Central memory CD8-positive, alpha-beta T cell (primary cell): ENCODE data around the gene ZSCAN26.
"Not testable (repeated sequence)": the region's sequence is repeated elsewhere in the genome, so short reads cannot be mapped to it uniquely, and the experiment has no call there.

Experiments
- ATAC-seq: fragments of 150-1000 bp; cut with Tn5 transposase; replicated peaks from 2 replicates; pipeline ENCODE4 v1.10.0; 2022; ENCODE audit warnings: mild to moderate bottlenecking, moderate FRiP score, moderate number of reproducible peaks; ENCODE audit not compliant: poor library complexity, severe bottlenecking; ENCODE audit errors: extremely low read depth
- DNase-seq, 2 donors: peaks; one replicate each; pipeline ENCODE4 v3.0.0; 2021; ENCODE audit warnings: low spot score in 2 of 2
- H3K27ac Mint-ChIP-seq: one replicate; pipeline ENCODE4 v1.8.0; 2022; ENCODE audit warnings: low read depth, mild to moderate bottlenecking, moderate library complexity, mixed read lengths
- H3K27me3 Mint-ChIP-seq: one replicate; pipeline ENCODE4 v1.8.0; 2022; ENCODE audit warnings: mixed read lengths
- H3K36me3 Mint-ChIP-seq: one replicate; pipeline ENCODE4 v1.8.0; 2022; ENCODE audit warnings: mild to moderate bottlenecking, moderate library complexity, mixed read lengths; ENCODE audit not compliant: insufficient read depth
- H3K4me1 Mint-ChIP-seq: one replicate; pipeline ENCODE4 v1.8.0; 2022; ENCODE audit warnings: mixed read lengths
- H3K4me3 Mint-ChIP-seq: one replicate; pipeline ENCODE4 v1.8.0; 2022; ENCODE audit warnings: mild to moderate bottlenecking, moderate library complexity, mixed read lengths
- H3K9me3 Mint-ChIP-seq: one replicate; pipeline ENCODE4 v1.8.0; 2022; ENCODE audit warnings: mixed read lengths

The ZSCAN26 gene

DNA sequence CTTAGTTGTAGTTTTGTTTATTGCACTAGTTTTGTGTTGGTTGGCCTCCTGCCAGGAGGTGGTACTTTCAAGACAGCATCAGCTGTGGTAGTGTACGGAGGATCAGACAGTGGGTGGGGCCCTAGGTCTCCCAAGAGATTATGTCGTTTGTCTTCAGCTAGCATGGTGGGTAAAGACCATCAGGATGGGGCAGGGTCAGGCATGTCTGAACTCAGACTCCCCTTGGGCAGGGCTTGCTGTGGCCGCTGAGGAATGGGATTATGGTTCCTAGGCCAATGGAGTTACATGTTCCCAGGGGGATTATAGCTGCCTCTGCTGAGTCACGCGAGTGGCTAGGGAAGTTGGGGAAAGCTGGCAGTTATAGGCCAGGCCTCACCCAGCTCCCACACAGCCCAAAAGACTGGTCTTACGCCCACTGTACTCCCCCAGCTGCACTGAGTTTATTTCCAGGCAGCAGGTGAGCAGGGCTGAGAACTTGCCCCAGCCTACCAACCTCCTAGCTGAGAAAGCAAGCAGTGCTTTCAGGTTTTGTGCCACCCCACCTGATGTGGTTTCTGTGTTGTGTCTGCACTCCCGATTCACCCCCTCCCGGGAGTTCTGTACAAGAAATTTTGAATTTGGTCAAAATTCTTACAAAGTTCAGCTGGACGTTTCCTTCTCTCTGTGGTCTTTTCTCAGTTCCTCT lies 44.3 kb downstream of the ZSCAN26 start:
- Mint-ChIP-seq H3K27me3 (peaks cover 58% of the 10 kb centered on the region), H3K27ac (no peak overlapping the region), H3K36me3 (no peaks in the 10 kb centered on the region), H3K9me3 (no peaks in the 10 kb centered on the region), H3K4me1 (no peaks in the 10 kb centered on the region), H3K4me3 (no peak overlapping the region)
- no peak for ATAC-seq
- DNase-seq: no peak

- DNase-seq (no peak), ATAC-seq (no peak)
- H3K4me3 Mint-ChIP-seq: no peak overlapping the region
- no peaks in the 10 kb centered on the region for H3K9me3 Mint-ChIP-seq
- no peaks in the 10 kb centered on the region for H3K36me3 Mint-ChIP-seq
- peaks cover 74% of the 10 kb centered on the region for H3K27me3 Mint-ChIP-seq
- no peak overlapping the region for H3K27ac Mint-ChIP-seq
- no peaks in the 10 kb centered on the region for H3K4me1 Mint-ChIP-seq
These were observed 46.0 kb downstream of the ZSCAN26 start for GRCh38 chr6:28312939-28313338.

DNA sequence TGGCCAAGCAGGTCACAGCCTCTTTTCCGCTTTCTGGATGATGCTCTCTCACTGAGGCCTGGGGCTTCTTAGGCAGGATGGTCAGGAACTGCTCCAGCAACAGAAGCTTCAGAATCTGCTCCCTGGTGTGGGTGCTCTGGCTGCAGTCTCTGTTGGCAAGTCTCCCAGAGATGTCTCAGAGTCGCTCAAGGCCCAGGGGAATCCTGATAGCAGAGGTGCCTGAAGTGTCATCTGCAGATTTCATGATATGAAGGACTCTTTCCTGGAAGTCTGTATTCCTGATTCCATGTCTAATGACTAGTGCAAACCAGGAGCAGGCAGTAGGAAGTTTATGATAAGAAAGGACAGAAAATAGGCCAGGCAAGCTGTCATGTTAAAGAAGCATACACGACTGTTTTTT lies 48.7 kb downstream of the ZSCAN26 start:
- no peak for ATAC-seq
- no peaks in the 10 kb centered on the region for H3K9me3 Mint-ChIP-seq
- no peak overlapping the region for H3K4me3 Mint-ChIP-seq
- H3K27me3 Mint-ChIP-seq: peaks cover 61% of the 10 kb centered on the region
- no peak overlapping the region for H3K27ac Mint-ChIP-seq
- no peaks in the 10 kb centered on the region for H3K4me1 Mint-ChIP-seq
- H3K36me3 Mint-ChIP-seq: no peaks in the 10 kb centered on the region
- DNase-seq: no peak

- not testable (repeated sequence) for H3K27ac Mint-ChIP-seq, H3K4me1 Mint-ChIP-seq, H3K36me3 Mint-ChIP-seq, DNase-seq, H3K9me3 Mint-ChIP-seq, ATAC-seq, H3K4me3 Mint-ChIP-seq
- peaks cover 49% of the 10 kb centered on the region for H3K27me3 Mint-ChIP-seq
These were observed 50.9 kb downstream of the ZSCAN26 start for GRCh38 chr6:28317866-28318265.

GRCh38 chr6:28322661-28323060 lies 55.7 kb downstream of the ZSCAN26 start:
- no peak for ATAC-seq
- peaks cover 20% of the 10 kb centered on the region for H3K27me3 Mint-ChIP-seq
- H3K27ac Mint-ChIP-seq: no peak overlapping the region

DNA sequence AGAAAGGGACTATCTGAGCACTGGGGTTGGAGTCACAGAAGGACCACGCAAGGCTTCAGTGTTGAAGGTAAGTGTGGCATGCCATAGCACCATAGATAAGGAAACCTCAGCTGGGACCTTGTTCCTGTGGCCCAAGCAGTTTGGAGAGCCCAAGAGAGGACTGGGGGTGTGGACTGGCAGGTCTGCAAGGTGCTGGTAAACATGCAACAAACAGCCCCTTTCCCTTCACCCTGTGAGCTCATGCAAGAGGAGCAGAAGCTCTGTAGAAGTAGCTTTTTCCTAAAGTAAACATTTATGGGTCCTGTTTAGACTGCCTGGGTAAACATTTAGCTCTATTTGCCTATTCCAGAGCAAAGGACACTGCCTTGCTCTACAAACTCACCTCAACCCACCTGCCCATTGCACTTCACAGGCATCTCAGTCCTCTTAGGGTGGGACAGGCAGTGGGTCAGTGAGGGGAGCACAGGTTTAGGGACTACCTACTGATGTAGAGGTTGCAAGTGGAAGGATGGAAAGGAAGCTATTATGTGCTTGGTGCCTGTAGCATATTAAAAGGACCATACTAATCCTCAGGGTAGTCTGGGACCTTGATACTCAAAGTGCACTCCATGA lies 57.0 kb downstream of the ZSCAN26 start:
- H3K27ac Mint-ChIP-seq: no peak overlapping the region
- H3K36me3 Mint-ChIP-seq: no peaks in the 10 kb centered on the region
- DNase-seq: no peak
- H3K27me3 Mint-ChIP-seq: peaks cover 16% of the 10 kb centered on the region
- peaks cover 18% of the 10 kb centered on the region for H3K9me3 Mint-ChIP-seq
- no peak for ATAC-seq
- H3K4me1 Mint-ChIP-seq: no peaks in the 10 kb centered on the region
- no peak overlapping the region for H3K4me3 Mint-ChIP-seq

More at GRCh38 chr6:28322661-28323060, 55.7 kb downstream of the ZSCAN26 start:
- H3K36me3 Mint-ChIP-seq: no peaks in the 10 kb centered on the region
- DNase-seq: no peak
- H3K4me1 Mint-ChIP-seq: no peaks in the 10 kb centered on the region
- H3K4me3 Mint-ChIP-seq: no peak overlapping the region
- peaks cover 13% of the 10 kb centered on the region for H3K9me3 Mint-ChIP-seq

- H3K27me3 Mint-ChIP-seq: peaks cover 16% of the 10 kb centered on the region
- H3K9me3 Mint-ChIP-seq: peaks cover 20% of the 10 kb centered on the region
- no peak for ATAC-seq
- DNase-seq: no peak
- H3K36me3 Mint-ChIP-seq: no peaks in the 10 kb centered on the region
- H3K4me3 Mint-ChIP-seq: no peak overlapping the region
- H3K27ac Mint-ChIP-seq: no peak overlapping the region
- no peaks in the 10 kb centered on the region for H3K4me1 Mint-ChIP-seq
These were observed 59.5 kb downstream of the ZSCAN26 start for GRCh38 chr6:28326371-28326948.
